ENCODE data around the gene TRPM3.

Gene TRPM3

DNA sequence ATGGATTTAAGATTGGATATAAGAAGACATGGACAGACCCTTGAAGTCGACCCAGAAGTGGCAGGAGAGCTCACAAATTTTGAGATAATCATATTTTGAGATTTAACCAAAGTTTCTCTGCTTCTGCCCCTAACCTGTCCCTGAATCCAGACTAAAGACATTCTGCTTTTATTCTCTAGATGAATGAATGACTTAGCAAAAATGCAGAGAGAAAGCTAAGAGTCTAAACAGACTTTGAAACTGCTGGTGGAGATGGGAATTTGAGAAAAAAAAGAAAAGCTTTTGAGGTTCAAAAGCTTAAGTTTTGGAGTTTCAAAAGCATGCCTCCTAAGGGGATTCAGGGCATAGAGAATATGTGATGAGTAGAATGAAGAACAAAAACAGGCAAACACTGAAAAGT, 621.8 kb downstream of the TRPM3 start:
- DNase-seq: no peak

GRCh38 chr9:70498866-70499265, 622.6 kb downstream of the TRPM3 start:
- no peak for DNase-seq

- DNase-seq: no peak
These were observed 625.2 kb downstream of the TRPM3 start for GRCh38 chr9:70496244-70496643.

- no peak for DNase-seq
These were observed 625.9 kb downstream of the TRPM3 start for GRCh38 chr9:70495514-70495913.

DNA sequence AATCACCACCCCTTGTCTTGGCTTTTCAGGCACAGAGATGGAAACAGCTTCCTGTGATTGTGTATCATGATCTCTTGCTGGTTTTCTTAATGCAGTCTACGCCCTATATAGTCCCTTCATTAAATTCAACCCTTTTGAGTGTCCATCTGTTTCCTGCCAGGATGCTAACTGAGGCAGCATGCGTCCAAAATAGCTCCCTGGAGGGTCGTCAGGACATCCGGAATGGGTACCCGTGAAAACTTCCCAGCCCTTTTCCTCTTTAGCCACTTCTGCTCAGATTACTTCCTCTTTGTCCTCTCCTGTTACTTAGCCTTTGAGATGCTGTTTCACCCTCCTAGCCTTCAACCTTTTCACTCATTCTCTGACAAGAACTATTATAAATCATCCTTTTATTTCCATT, 627.2 kb downstream of the TRPM3 start:
- DNase-seq: no peak

DNA sequence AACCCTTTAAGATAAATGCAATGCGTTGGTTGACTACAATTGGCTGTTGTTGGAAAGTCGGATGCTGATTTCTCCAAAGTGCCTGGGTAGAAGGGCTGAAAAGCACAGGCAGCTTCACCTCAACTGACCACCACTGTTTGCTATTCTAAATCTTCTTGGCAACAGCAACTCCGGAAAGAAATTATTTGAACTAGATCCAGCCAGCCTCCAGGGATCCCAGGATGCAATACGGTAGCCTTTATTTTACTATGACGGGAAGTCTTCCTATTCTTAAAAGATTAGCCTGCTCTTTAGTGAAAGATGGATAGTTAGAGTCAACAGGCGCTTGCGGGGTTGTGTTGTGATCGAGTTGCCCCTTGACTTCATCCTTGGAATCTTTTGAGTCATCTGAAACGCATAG, 628.4 kb downstream of the TRPM3 start:
- no peak for DNase-seq

DNA sequence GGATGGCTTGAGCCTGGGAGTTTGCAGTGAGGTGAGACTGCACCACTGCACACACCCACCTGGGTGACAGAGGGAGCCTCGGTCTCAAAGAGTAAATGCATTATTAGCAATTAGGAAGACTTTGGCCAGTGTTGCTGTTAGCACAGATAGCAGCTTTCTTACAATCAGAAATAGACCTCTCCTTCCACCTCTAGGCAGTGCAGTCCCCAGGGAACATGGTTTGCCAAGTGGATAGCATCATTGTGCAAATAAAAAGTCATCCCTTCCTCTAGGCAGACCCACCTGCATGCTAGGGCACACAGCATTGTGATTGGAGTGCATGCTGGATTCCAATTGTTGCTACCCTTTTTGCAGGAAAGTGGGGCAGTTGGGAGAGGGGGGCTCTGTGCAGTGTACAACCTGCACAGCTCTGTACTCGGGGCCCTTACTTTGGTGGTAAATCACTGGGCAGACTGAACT, 629.1 kb downstream of the TRPM3 start:
- no peak for DNase-seq

- no peak for DNase-seq
These were observed 629.7 kb downstream of the TRPM3 start for GRCh38 chr9:70491426-70492318.

DNA sequence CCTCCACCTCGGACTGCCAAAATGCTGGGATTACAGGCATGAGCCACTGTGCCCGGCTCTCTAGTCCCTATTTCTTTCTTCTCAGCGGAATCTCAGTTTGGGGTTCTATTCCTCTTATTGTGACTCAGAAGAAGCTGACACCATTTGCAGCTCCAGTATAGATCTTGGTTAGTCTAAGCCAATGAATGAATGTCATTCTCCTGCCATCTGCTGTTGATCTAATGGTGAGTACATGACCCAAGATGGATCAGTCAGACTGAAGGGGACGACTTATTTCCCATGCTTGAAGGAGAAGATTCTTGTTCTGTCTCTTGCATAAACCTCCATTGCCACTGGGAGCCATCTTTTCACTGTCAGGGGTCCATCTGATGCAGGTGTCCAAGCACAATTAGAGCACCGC, 630.9 kb downstream of the TRPM3 start:
- no peak for DNase-seq

DNA sequence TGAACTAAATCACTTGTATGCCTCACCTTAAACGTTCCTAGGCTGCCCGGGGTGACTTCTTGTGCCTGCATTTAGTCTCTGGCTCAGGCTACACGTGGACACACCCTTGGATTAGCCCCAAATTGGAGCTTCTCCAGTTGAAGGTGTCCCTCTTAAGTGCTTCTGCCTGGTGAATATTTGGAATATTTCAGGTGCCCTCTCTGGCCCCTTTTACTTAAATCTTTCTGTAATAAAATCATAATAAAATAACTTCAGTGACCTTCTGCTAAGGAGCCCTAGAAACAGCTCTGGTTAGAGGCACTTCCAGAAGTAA, 632.7 kb downstream of the TRPM3 start:
- peak; percentile 24 for DNase-seq

DNA sequence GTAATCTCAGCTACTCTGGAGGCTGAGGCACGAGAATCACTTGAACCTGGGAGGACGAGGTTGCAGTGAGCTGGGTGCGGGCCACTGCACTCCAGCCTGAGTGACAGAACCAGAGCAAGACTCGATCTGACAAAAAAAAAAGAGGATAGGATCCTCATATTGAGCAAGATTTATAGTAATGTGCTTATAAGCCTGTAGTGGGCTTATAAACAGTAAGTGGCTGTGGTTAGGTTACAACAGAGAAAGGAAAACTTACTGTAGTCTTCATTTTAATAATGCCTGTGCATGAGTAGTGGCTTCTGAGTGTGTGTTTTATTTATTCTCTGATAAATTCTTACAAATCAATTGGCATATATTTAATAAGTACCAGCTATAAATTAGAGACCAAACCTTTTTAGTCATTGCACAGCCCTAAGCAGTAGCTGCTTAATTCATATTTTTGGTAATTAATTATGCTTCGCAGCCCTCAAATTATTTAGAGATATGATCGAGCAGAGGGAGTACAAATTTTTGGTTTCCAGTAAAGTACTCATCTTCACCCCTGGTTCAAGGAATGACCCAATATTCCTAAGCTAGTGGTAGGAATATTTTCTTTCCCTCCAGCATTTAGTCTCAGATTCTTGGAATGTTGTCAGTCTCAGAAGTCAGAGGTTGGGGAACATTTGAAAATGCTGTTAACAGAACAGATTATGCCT, 633.2 kb downstream of the TRPM3 start:
- no peak for DNase-seq

DNA sequence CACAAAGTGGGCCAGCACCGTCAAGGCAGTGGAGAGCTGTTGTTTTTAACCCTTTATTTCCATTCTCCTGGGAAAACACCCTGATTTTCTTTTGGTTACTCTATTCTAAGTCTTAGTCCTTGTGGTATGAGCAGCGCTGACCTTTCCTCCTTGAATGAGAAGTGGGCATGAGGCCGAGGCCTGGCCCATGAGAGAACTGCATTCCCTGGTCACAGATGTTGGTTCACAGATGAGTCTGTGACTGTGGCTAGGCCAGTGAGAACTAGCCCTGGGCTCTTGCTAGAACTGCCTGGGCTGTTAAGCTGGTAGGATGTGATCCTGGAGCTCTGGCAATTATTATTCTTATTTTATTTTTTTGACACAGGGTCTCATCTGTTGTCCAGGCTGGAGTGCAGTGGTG, 635.3 kb downstream of the TRPM3 start:
- DNase-seq: no peak

DNA sequence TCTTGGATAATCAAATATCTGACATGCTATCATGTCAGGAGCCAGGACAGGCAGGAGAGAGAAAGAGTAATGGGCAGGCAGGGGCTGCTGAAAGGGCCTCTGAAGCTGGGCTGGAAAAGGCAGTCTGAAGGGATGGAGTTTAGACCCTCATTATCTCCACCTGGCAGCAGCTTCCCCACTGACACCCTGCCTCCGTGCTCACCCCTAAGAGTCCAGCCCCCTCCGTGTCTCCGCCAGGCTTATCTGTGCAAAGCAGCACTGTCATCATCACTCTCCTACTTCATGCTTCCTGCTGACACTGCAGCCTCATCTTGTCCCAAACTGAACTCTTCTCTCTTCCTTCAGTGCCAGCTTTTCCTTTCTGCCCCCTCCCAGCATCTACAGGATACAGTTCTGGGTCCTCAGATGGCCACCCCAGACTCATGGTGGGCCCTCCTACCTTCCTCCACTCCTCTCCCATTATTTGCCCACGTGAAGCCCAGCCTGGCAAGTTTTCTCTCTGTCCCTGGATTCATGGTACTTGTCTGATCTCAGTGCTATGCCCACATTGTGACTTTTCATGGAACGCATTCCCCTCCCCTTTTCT, 636.1 kb downstream of the TRPM3 start:
- no peak for DNase-seq

DNA sequence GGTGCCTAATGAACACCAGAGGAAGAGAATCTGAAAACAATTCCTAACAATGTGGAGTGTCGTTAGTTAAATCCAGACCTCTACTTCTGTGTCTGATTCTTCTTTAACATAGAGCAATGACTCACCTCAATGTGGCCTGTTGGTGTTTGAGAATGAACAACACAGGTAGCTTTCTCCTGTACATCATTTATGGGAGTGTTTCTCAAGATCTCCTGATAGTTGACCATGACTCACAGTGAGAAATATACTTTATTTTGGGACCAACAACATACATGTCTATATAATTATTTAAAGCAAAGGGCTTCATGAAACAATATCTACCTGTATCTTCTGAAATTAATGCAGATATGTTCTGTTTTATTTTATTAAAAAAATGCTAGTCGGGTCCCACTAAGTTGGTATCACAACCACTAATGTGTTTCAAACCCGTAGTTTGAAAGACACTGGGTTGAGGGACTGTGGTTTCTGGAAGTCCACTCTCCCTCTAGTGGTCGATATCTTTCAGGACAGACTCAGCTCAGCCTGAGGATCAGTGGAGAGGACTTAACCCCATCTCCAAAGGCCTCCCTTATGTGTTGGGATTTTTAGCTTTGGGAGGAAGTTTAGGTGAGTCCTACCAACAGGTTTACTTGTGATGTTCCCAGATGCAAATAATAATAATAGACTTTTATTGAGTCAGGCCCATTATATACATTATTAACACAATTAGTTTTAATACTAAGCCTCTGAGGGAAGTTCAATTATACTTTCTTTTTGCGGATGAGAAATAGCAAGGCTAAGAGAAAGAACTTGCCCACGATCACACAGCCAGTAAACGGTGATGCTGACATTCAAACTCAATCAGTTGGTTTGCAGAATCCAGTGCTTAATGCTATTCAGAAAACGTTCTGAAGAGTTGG, 636.9 kb downstream of the TRPM3 start:
- DNase-seq: peak; percentile 66

DNA sequence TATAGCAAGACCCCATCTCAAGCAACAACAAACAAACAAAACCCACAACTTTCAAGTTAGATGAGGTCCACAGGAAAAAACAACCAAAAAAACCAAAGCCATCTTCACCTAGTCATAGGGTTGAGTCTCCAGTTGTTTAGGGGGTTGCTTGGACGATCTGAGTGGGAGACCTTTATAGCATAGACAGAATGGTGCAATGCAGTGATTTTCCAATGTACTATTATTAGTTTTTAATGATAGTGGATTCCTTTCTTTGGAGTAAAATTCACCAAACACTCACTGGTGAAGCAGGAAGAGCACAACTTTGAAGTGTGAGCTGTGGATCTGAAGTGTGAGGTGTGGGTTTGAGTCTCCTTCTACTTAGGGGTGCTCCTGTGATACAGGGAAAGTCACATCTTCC, 640.0 kb downstream of the TRPM3 start:
- no peak for DNase-seq

GRCh38 chr9:70480405-70480980, 640.9 kb downstream of the TRPM3 start:
- peak; percentile 26 for DNase-seq

DNA sequence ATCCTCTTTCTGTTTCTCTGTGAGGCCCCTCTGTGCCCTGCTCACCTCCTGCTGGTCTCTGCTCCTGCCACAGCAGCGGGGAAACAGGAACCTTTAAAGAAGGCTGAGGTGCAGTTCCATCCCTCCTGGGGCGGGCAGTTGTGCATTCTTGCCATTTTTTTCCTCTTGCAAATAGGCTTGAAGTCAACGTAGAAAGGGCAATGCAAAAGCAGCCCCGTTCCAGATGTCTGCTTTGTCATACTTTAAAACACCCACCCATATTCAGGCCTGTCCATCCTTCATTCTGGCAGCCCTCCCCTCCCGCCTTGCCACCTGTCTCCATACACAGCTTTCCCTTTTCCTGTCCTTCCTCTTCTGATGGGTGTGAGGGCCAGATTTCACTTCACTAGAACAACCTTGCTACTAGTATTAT, 641.5 kb downstream of the TRPM3 start:
- peak; percentile 41 for DNase-seq

Data from fibroblast of skin of right biceps (primary cell).